Measurements from ENCODE around the gene CA12.

CA12 gene

GRCh38 chr15:63378946-63379345 lies 2.7 kb downstream of the CA12 start:
- Histone ChIP-seq H3K36me3 (ENCODE audit: control insufficient read depth in 1 of 2, insufficient read depth in 2 of 2, low read length in 2 of 2) (no peaks in the 10 kb centered on the region), H3K9me3 (ENCODE audit: control insufficient read depth in 1 of 2, low read length in 2 of 2) (no peaks in the 10 kb centered on the region), H3K27ac (ENCODE audit: low read depth, low read length) (no peak overlapping the region), H3K4me1 (ENCODE audit: control insufficient read depth in 1 of 2, insufficient read depth in 2 of 2, low read length in 2 of 2) (peaks cover 20 to 33% of the 10 kb centered on the region in 2 donors), H3K4me3 (ENCODE audit: low read depth in 1 of 2, low read length in 2 of 2) (no peak overlapping the region), H3K9ac (ENCODE audit: low read depth in 1 of 2, low read length in 2 of 2) (no peak overlapping the region), H3K27me3 (ENCODE audit: control insufficient read depth in 1 of 2, insufficient read depth in 2 of 2, low read length in 2 of 2) (peaks cover 7 to 17% of the 10 kb centered on the region in 2 donors)

GRCh38 chr15:63374686-63375520 lies 6.7 kb downstream of the CA12 start:
- Histone ChIP-seq H3K4me1 (ENCODE audit: control insufficient read depth in 1 of 2, insufficient read depth in 2 of 2, low read length in 2 of 2) (peaks cover 5 to 15% of the 10 kb centered on the region in 2 donors), H3K9ac (ENCODE audit: low read depth in 1 of 2, low read length in 2 of 2) (no peak overlapping the region), H3K27me3 (ENCODE audit: control insufficient read depth in 1 of 2, insufficient read depth in 2 of 2, low read length in 2 of 2) (no peaks in the 10 kb centered on the region), H3K36me3 (ENCODE audit: control insufficient read depth in 1 of 2, insufficient read depth in 2 of 2, low read length in 2 of 2) (no peaks in the 10 kb centered on the region), H3K4me3 (ENCODE audit: low read depth in 1 of 2, low read length in 2 of 2) (no peak overlapping the region), H3K9me3 (ENCODE audit: control insufficient read depth in 1 of 2, low read length in 2 of 2) (no peaks in the 10 kb centered on the region), H3K27ac (ENCODE audit: low read depth, low read length) (no peak overlapping the region)

- no peaks in the 10 kb centered on the region for H3K9me3 ChIP-seq (ENCODE audit: control insufficient read depth in 1 of 2, low read length in 2 of 2)
- no peak overlapping the region for H3K27ac ChIP-seq (ENCODE audit: low read depth, low read length)
- H3K4me3 ChIP-seq (ENCODE audit: low read depth in 1 of 2, low read length in 2 of 2), result no peak overlapping the region
- no peak overlapping the region for H3K9ac ChIP-seq (ENCODE audit: low read depth in 1 of 2, low read length in 2 of 2)
- H3K27me3 ChIP-seq (ENCODE audit: control insufficient read depth in 1 of 2, insufficient read depth in 2 of 2, low read length in 2 of 2), result no peaks in the 10 kb centered on the region
- peaks cover 0 to 10% of the 10 kb centered on the region in 2 donors for H3K4me1 ChIP-seq (ENCODE audit: control insufficient read depth in 1 of 2, insufficient read depth in 2 of 2, low read length in 2 of 2)
- H3K36me3 ChIP-seq (ENCODE audit: control insufficient read depth in 1 of 2, insufficient read depth in 2 of 2, low read length in 2 of 2), result no peaks in the 10 kb centered on the region
These were observed 7.6 kb downstream of the CA12 start for GRCh38 chr15:63373866-63374548.

- no peaks in the 10 kb centered on the region for H3K9me3 ChIP-seq (ENCODE audit: control insufficient read depth in 1 of 2, low read length in 2 of 2)
- H3K36me3 ChIP-seq (ENCODE audit: control insufficient read depth in 1 of 2, insufficient read depth in 2 of 2, low read length in 2 of 2), result no peaks in the 10 kb centered on the region
- H3K4me3 ChIP-seq (ENCODE audit: low read depth in 1 of 2, low read length in 2 of 2), result no peak overlapping the region
- H3K27ac ChIP-seq (ENCODE audit: low read depth, low read length), result no peak overlapping the region
- H3K27me3 ChIP-seq (ENCODE audit: control insufficient read depth in 1 of 2, insufficient read depth in 2 of 2, low read length in 2 of 2), result no peaks in the 10 kb centered on the region
- no peak overlapping the region for H3K9ac ChIP-seq (ENCODE audit: low read depth in 1 of 2, low read length in 2 of 2)
- H3K4me1 ChIP-seq (ENCODE audit: control insufficient read depth in 1 of 2, insufficient read depth in 2 of 2, low read length in 2 of 2), result peaks cover 0 to 10% of the 10 kb centered on the region in 2 donors
These were observed 8.3 kb downstream of the CA12 start for GRCh38 chr15:63373330-63373729.

GRCh38 chr15:63372753-63373152 lies 8.9 kb downstream of the CA12 start:
- peaks cover 0 to 10% of the 10 kb centered on the region in 2 donors for H3K4me1 ChIP-seq (ENCODE audit: control insufficient read depth in 1 of 2, insufficient read depth in 2 of 2, low read length in 2 of 2)
- no peaks in the 10 kb centered on the region for H3K36me3 ChIP-seq (ENCODE audit: control insufficient read depth in 1 of 2, insufficient read depth in 2 of 2, low read length in 2 of 2)
- no peak overlapping the region for H3K27ac ChIP-seq (ENCODE audit: low read depth, low read length)
- no peaks in the 10 kb centered on the region for H3K9me3 ChIP-seq (ENCODE audit: control insufficient read depth in 1 of 2, low read length in 2 of 2)
- no peaks in the 10 kb centered on the region for H3K27me3 ChIP-seq (ENCODE audit: control insufficient read depth in 1 of 2, insufficient read depth in 2 of 2, low read length in 2 of 2)
- no peak overlapping the region for H3K9ac ChIP-seq (ENCODE audit: low read depth in 1 of 2, low read length in 2 of 2)
- H3K4me3 ChIP-seq (ENCODE audit: low read depth in 1 of 2, low read length in 2 of 2), result no peak overlapping the region

GRCh38 chr15:63372018-63372705 lies 9.5 kb downstream of the CA12 start:
- no peak overlapping the region for H3K27ac ChIP-seq (ENCODE audit: low read depth, low read length)
- peaks cover 0 to 10% of the 10 kb centered on the region in 2 donors for H3K4me1 ChIP-seq (ENCODE audit: control insufficient read depth in 1 of 2, insufficient read depth in 2 of 2, low read length in 2 of 2)
- no peak overlapping the region for H3K9ac ChIP-seq (ENCODE audit: low read depth in 1 of 2, low read length in 2 of 2)

GRCh38 chr15:63371297-63371918 lies 10.2 kb downstream of the CA12 start:
- peaks cover 0 to 10% of the 10 kb centered on the region in 2 donors for H3K4me1 ChIP-seq (ENCODE audit: control insufficient read depth in 1 of 2, insufficient read depth in 2 of 2, low read length in 2 of 2)
- H3K4me3 ChIP-seq (ENCODE audit: low read depth in 1 of 2, low read length in 2 of 2), result no peak overlapping the region
- H3K9ac ChIP-seq (ENCODE audit: low read depth in 1 of 2, low read length in 2 of 2), result no peak overlapping the region
- H3K36me3 ChIP-seq (ENCODE audit: control insufficient read depth in 1 of 2, insufficient read depth in 2 of 2, low read length in 2 of 2), result no peaks in the 10 kb centered on the region
- H3K27me3 ChIP-seq (ENCODE audit: control insufficient read depth in 1 of 2, insufficient read depth in 2 of 2, low read length in 2 of 2), result no peaks in the 10 kb centered on the region
- H3K27ac ChIP-seq (ENCODE audit: low read depth, low read length), result no peak overlapping the region
- no peaks in the 10 kb centered on the region for H3K9me3 ChIP-seq (ENCODE audit: control insufficient read depth in 1 of 2, low read length in 2 of 2)

More at GRCh38 chr15:63372018-63372705, 9.5 kb downstream of the CA12 start:
- Histone ChIP-seq H3K27me3 (ENCODE audit: control insufficient read depth in 1 of 2, insufficient read depth in 2 of 2, low read length in 2 of 2) (no peaks in the 10 kb centered on the region), H3K4me3 (ENCODE audit: low read depth in 1 of 2, low read length in 2 of 2) (no peak overlapping the region), H3K9me3 (ENCODE audit: control insufficient read depth in 1 of 2, low read length in 2 of 2) (no peaks in the 10 kb centered on the region), H3K36me3 (ENCODE audit: control insufficient read depth in 1 of 2, insufficient read depth in 2 of 2, low read length in 2 of 2) (no peaks in the 10 kb centered on the region)

GRCh38 chr15:63370764-63371163 lies 10.9 kb downstream of the CA12 start:
- Histone ChIP-seq H3K27me3 (ENCODE audit: control insufficient read depth in 1 of 2, insufficient read depth in 2 of 2, low read length in 2 of 2) (no peaks in the 10 kb centered on the region), H3K27ac (ENCODE audit: low read depth, low read length) (no peak overlapping the region), H3K9me3 (ENCODE audit: control insufficient read depth in 1 of 2, low read length in 2 of 2) (no peaks in the 10 kb centered on the region), H3K4me1 (ENCODE audit: control insufficient read depth in 1 of 2, insufficient read depth in 2 of 2, low read length in 2 of 2) (peaks cover 0 to 10% of the 10 kb centered on the region in 2 donors), H3K9ac (ENCODE audit: low read depth in 1 of 2, low read length in 2 of 2) (no peak overlapping the region), H3K36me3 (ENCODE audit: control insufficient read depth in 1 of 2, insufficient read depth in 2 of 2, low read length in 2 of 2) (no peaks in the 10 kb centered on the region), H3K4me3 (ENCODE audit: low read depth in 1 of 2, low read length in 2 of 2) (no peak overlapping the region)

GRCh38 chr15:63369781-63370180 lies 11.9 kb downstream of the CA12 start:
- no peaks in the 10 kb centered on the region for H3K36me3 ChIP-seq (ENCODE audit: control insufficient read depth in 1 of 2, insufficient read depth in 2 of 2, low read length in 2 of 2)
- H3K27me3 ChIP-seq (ENCODE audit: control insufficient read depth in 1 of 2, insufficient read depth in 2 of 2, low read length in 2 of 2), result no peaks in the 10 kb centered on the region
- H3K9me3 ChIP-seq (ENCODE audit: control insufficient read depth in 1 of 2, low read length in 2 of 2), result no peaks in the 10 kb centered on the region
- H3K4me3 ChIP-seq (ENCODE audit: low read depth in 1 of 2, low read length in 2 of 2), result no peak overlapping the region
- H3K9ac ChIP-seq (ENCODE audit: low read depth in 1 of 2, low read length in 2 of 2), result no peak overlapping the region
- H3K27ac ChIP-seq (ENCODE audit: low read depth, low read length), result no peak overlapping the region
- H3K4me1 ChIP-seq (ENCODE audit: control insufficient read depth in 1 of 2, insufficient read depth in 2 of 2, low read length in 2 of 2), result peaks cover 0 to 4% of the 10 kb centered on the region in 2 donors
